DOHH2 (cell line): ENCODE results near the gene RBFOX2.

ENCODE experiments used
- H3F3A ChIP-seq: fragments of 200-600 bp; sonication (generic), shearing (Covaris generic); 2 replicates; pipeline ENCODE4 v1.6.0; 2016; ENCODE audit warnings: antibody characterized with exemption, mild to moderate bottlenecking; ENCODE audit not compliant: control insufficient read depth, insufficient read depth
- H3K27ac ChIP-seq: fragments of 200-600 bp; sonication (generic); 2 replicates; pipeline ENCODE4 v1.5.1; 2014; ENCODE audit warnings: low read depth, mild to moderate bottlenecking, low read length, moderate library complexity
- H3K27me3 ChIP-seq: fragments of 200-600 bp; sonication (generic); 2 replicates; pipeline ENCODE4 v1.6.1; 2014; ENCODE audit warnings: mild to moderate bottlenecking, low read length, mixed read lengths; ENCODE audit not compliant: control insufficient read depth
- H3K36me3 ChIP-seq: fragments of 200-600 bp; sonication (generic); 2 replicates; pipeline ENCODE4 v1.6.1; 2014; ENCODE audit warnings: mild to moderate bottlenecking, low read length, moderate library complexity, mixed read lengths; ENCODE audit not compliant: control insufficient read depth
- H3K4me1 ChIP-seq: fragments of 200-600 bp; sonication (generic); 2 replicates; pipeline ENCODE4 v1.6.1; 2014; ENCODE audit warnings: mild to moderate bottlenecking, low read length, mixed read lengths; ENCODE audit not compliant: control insufficient read depth
- H3K4me2 ChIP-seq: fragments of 200-600 bp; sonication (generic); 2 replicates; pipeline ENCODE4 v1.6.0; 2014; ENCODE audit warnings: mild to moderate bottlenecking, low read length, moderate library complexity
- H3K4me3 ChIP-seq: fragments of 200-600 bp; sonication (generic); 2 replicates; pipeline ENCODE4 v1.5.1; 2014; ENCODE audit warnings: mild to moderate bottlenecking, low read length, mixed read lengths
- H3K79me2 ChIP-seq: fragments of 200-600 bp; sonication (generic); 2 replicates; pipeline ENCODE4 v1.6.1; 2014; ENCODE audit warnings: mild to moderate bottlenecking, low read length, mixed read lengths; ENCODE audit not compliant: control insufficient read depth
- H3K9me2 ChIP-seq: fragments of 200-600 bp; sonication (generic); replicated peaks from 2 replicates; pipeline ENCODE4 v1.6.1; 2014; ENCODE audit warnings: mild to moderate bottlenecking, low read length, mixed read lengths; ENCODE audit not compliant: control insufficient read depth
- H3K9me3 ChIP-seq: fragments of 200-600 bp; sonication (generic); 2 replicates; pipeline ENCODE4 v1.6.1; 2014; ENCODE audit warnings: antibody characterized with exemption, low read length, mixed read lengths; ENCODE audit not compliant: control insufficient read depth, insufficient read depth
- H4K20me1 ChIP-seq: fragments of 200-600 bp; sonication (generic); 2 replicates; pipeline ENCODE4 v1.6.0; 2014; ENCODE audit warnings: low read depth, mild to moderate bottlenecking, antibody characterized with exemption, low read length, moderate library complexity; ENCODE audit not compliant: control insufficient read depth, insufficient read depth
- CTCF ChIP-seq: fragments of 200-600 bp; sonication (generic); IDR thresholded peaks from one replicate; pipeline ENCODE4 v1.5.1; 2014; ENCODE audit warnings: antibody characterized with exemption, mild to moderate bottlenecking, low read depth, low read length; ENCODE audit not compliant: poor library complexity, severe bottlenecking
- EZH2phosphoT487 ChIP-seq: fragments of 200-600 bp; sonication (generic); IDR thresholded peaks from 2 replicates; pipeline ENCODE4 v1.6.1; 2017; ENCODE audit warnings: borderline replicate concordance, mild to moderate bottlenecking, antibody characterized with exemption, low read length, moderate library complexity, mixed read lengths

The RBFOX2 gene

GRCh38 chr22:36008565-36008964, 20.1 kb downstream of the RBFOX2 start:
- Histone ChIP-seq H3K4me3 (no peak overlapping the region), H3K27me3 (no peaks in the 10 kb centered on the region), H4K20me1 (no peaks in the 10 kb centered on the region), H3K9me2 (no peaks in the 10 kb centered on the region), H3K79me2 (peaks cover 100% of the 10 kb centered on the region), H3K27ac (no peak overlapping the region), H3K9me3 (no peaks in the 10 kb centered on the region), H3F3A (no peaks in the 10 kb centered on the region), H3K4me2 (peak overlapping the region; percentile 39; the same call in 1 of the 2 replicates), H3K4me1 (peaks cover 60% of the 10 kb centered on the region), H3K36me3 (peaks cover 11% of the 10 kb centered on the region)
- no peak for TF ChIP-seq CTCF
- no peak for TF ChIP-seq EZH2phosphoT487

- Histone ChIP-seq H3K9me2 (no peaks in the 10 kb centered on the region), H3F3A (no peaks in the 10 kb centered on the region), H3K9me3 (no peaks in the 10 kb centered on the region), H3K36me3 (peaks cover 11% of the 10 kb centered on the region), H4K20me1 (no peaks in the 10 kb centered on the region), H3K27ac (no peak overlapping the region), H3K79me2 (peaks cover 100% of the 10 kb centered on the region), H3K4me3 (no peak overlapping the region), H3K4me1 (peaks cover 56% of the 10 kb centered on the region), H3K27me3 (no peaks in the 10 kb centered on the region), H3K4me2 (no peak overlapping the region)
- TF ChIP-seq CTCF: no peak
- TF ChIP-seq EZH2phosphoT487: no peak
Observed at GRCh38 chr22:36008131-36008530, 20.5 kb downstream of the RBFOX2 start.

GRCh38 chr22:36003972-36004674, 24.5 kb downstream of the RBFOX2 start:
- no peaks in the 10 kb centered on the region for H3K27me3 ChIP-seq
- H3K36me3 ChIP-seq: peaks cover 4% of the 10 kb centered on the region
- H3F3A ChIP-seq: no peaks in the 10 kb centered on the region
- no peak overlapping the region for H3K4me3 ChIP-seq
- H4K20me1 ChIP-seq: no peaks in the 10 kb centered on the region
- peaks cover 22% of the 10 kb centered on the region for H3K4me1 ChIP-seq
- no peaks in the 10 kb centered on the region for H3K9me2 ChIP-seq
- H3K27ac ChIP-seq: no peak overlapping the region
- TF ChIP-seq EZH2phosphoT487 (no peak), CTCF (no peak)
- peaks cover 96% of the 10 kb centered on the region for H3K79me2 ChIP-seq
- no peak overlapping the region for H3K4me2 ChIP-seq
- H3K9me3 ChIP-seq: no peaks in the 10 kb centered on the region
